ENCODE measurements around the gene SCPEP1. TPM values are rescaled to one million over a fixed set of nuclear protein-coding genes. Genes with fewer than 3 reads are reported as not detected.

Gene SCPEP1
- total RNA-seq, 4 donors from 2014 or later = 61.0 to 111 (median 72.4) TPM

- peaks cover 27 to 80% (median 65%) of the 10 kb centered on the region in 4 donors for H3K36me3 ChIP-seq
- no peak for DNase-seq (ENCODE audit: extremely low spot score)
- H3K4me1 ChIP-seq = no peaks in the 10 kb centered on the region
- intact Hi-C loops (cut with DNase I) = no loop called here
- no peak for TF ChIP-seq POLR2A (IDR thresholded peaks at IDR 0.05; ENCODE audit: low read depth)
- TF ChIP-seq EP300 (IDR thresholded peaks at IDR 0.05) = no peak
- no peak for TF ChIP-seq POLR2AphosphoS5 (IDR thresholded peaks at IDR 0.05)
- TF ChIP-seq CTCF (IDR thresholded peaks at IDR 0.05) = no peak
- no peaks in the 10 kb centered on the region for H3K9me3 ChIP-seq
- no peak overlapping the region for H3K27ac ChIP-seq (replicated peaks in 1 of 4)
- no peaks in the 10 kb centered on the region for H3K27me3 ChIP-seq
- WGBS = 65% methylated on average over 1 of the region's 1 CpG
- no peak overlapping the region for H3K4me3 ChIP-seq
These were observed 30.2 kb upstream of the SCPEP1 start for GRCh38 chr17:56947741-56948140.

- DNase-seq (ENCODE audit: extremely low spot score) = no peak
- Histone ChIP-seq H3K9me3 (no peaks in the 10 kb centered on the region), H3K27me3 (no peaks in the 10 kb centered on the region), H3K27ac (replicated peaks in 1 of 4) (no peak overlapping the region), H3K36me3 (peaks cover 27 to 80% (median 58%) of the 10 kb centered on the region in 4 donors), H3K4me1 (no peaks in the 10 kb centered on the region), H3K4me3 (no peak overlapping the region)
- intact Hi-C loops (cut with DNase I) = no loop called here
- TF ChIP-seq EP300 (IDR thresholded peaks at IDR 0.05) (no peak), POLR2AphosphoS5 (IDR thresholded peaks at IDR 0.05) (no peak), POLR2A (IDR thresholded peaks at IDR 0.05; ENCODE audit: low read depth) (no peak), CTCF (IDR thresholded peaks at IDR 0.05) (no peak)
- WGBS = 98% methylated on average over 1 of the region's 1 CpG
These were observed 29.4 kb upstream of the SCPEP1 start for GRCh38 chr17:56948491-56948890.

- no peak overlapping the region for H3K4me3 ChIP-seq
- H3K4me1 ChIP-seq = no peaks in the 10 kb centered on the region
- H3K9me3 ChIP-seq = no peaks in the 10 kb centered on the region
- no peaks in the 10 kb centered on the region for H3K27me3 ChIP-seq
- peaks cover 21 to 76% (median 47%) of the 10 kb centered on the region in 4 donors for H3K36me3 ChIP-seq
- DNase-seq (ENCODE audit: extremely low spot score) = no peak
- no peak overlapping the region for H3K27ac ChIP-seq (replicated peaks in 1 of 4)
- WGBS = 73% methylated on average over 3 of the region's 3 CpGs
- intact Hi-C loops (cut with DNase I) = no loop called here
- TF ChIP-seq POLR2A (IDR thresholded peaks at IDR 0.05; ENCODE audit: low read depth) (no peak), EP300 (IDR thresholded peaks at IDR 0.05) (no peak), POLR2AphosphoS5 (IDR thresholded peaks at IDR 0.05) (no peak), CTCF (IDR thresholded peaks at IDR 0.05) (no peak)
These were observed 28.3 kb upstream of the SCPEP1 start for GRCh38 chr17:56949595-56949994.

GRCh38 chr17:56956992-56957391 lies 20.9 kb upstream of the SCPEP1 start:
- H3K4me1 ChIP-seq = peaks cover 15 to 27% (median 20%) of the 10 kb centered on the region in 4 donors
- no peaks in the 10 kb centered on the region for H3K27me3 ChIP-seq
- TF ChIP-seq POLR2A (IDR thresholded peaks at IDR 0.05; ENCODE audit: low read depth) (no peak), POLR2AphosphoS5 (IDR thresholded peaks at IDR 0.05) (no peak), CTCF (IDR thresholded peaks at IDR 0.05) (no peak), EP300 (IDR thresholded peaks at IDR 0.05) (no peak)
- DNase-seq (ENCODE audit: extremely low spot score) = no peak
- 89% methylated on average over 5 of the region's 5 CpGs for WGBS
- no peak overlapping the region for H3K27ac ChIP-seq (replicated peaks in 1 of 4)
- no peaks in the 10 kb centered on the region for H3K9me3 ChIP-seq
- no peak overlapping the region for H3K4me3 ChIP-seq
- H3K36me3 ChIP-seq = peaks cover 0 to 20% (median 0%) of the 10 kb centered on the region in 4 donors
- intact Hi-C loops (cut with DNase I) = no loop called here
